Left lobe of liver (tissue), 2 donors: ENCODE data around the gene EPAS1. TPM values are rescaled to one million over a fixed set of nuclear protein-coding genes. Genes with fewer than 3 reads are reported as not detected.

Experiments
- ATAC-seq: fragments of 200-7000 bp; cut with Tn5 transposase; one replicate; pipeline ENCODE4 v1.9.1; 2020; ENCODE audit warnings: mild to moderate bottlenecking, moderate library complexity
- DNase-seq: peaks from one replicate; pipeline ENCODE4 v3.0.0-alpha.2; 2020; ENCODE audit warnings: low spot score
- total RNA-seq: library from RNA; stranded (reverse); gene quantifications from one replicate; pipeline ENCODE4 v1.2.1, GENCODE V29; 2021
- donor health status: DM: no; HTN: no; CAD: no; lungs with moderate emphysema.
- donor health status: DM: no; HTN: yes; CAD: no.

The EPAS1 gene
- total RNA-seq, 1 donor from 2014 or later = 127 TPM

- DNase-seq = no peak
- no peak for ATAC-seq
Measured at GRCh38 chr2:46428911-46429436, 131.8 kb downstream of the EPAS1 start.

GRCh38 chr2:46430413-46430812 is 133.2 kb downstream of the EPAS1 start:
- DNase-seq (no peak), ATAC-seq (no peak)

GRCh38 chr2:46430992-46431391 is 133.8 kb downstream of the EPAS1 start:
- DNase-seq = no peak
- ATAC-seq = no peak

GRCh38 chr2:46431481-46432235 is 134.5 kb downstream of the EPAS1 start:
- DNase-seq = no peak
- no peak for ATAC-seq

- no peak for DNase-seq
- no peak for ATAC-seq
Measured at GRCh38 chr2:46434851-46435273, 137.7 kb downstream of the EPAS1 start.

GRCh38 chr2:46435353-46435752 is 138.1 kb downstream of the EPAS1 start:
- ATAC-seq = no peak
- no peak for DNase-seq

GRCh38 chr2:46435796-46436360 is 138.7 kb downstream of the EPAS1 start:
- ATAC-seq (no peak), DNase-seq (no peak)

Other genes starting within 250 kb of the EPAS1 start
- gene TMEM247, start 182.2 kb downstream of the EPAS1 start, total RNA-seq = not detected
- 14.0 TPM for gene RHOQ, start 245.1 kb downstream of the EPAS1 start, total RNA-seq
- 3.4 TPM for gene ATP6V1E2, start 245.2 kb downstream of the EPAS1 start, total RNA-seq